Lower leg skin (tissue), 3 donors: ENCODE results near the gene ERP29.

Experiments
- CTCF ChIP-seq, 3 donors: fragments of 450-650 bp; IDR thresholded peaks; one replicate each; pipeline ENCODE4 v1.5.1; 2016; ENCODE audit warnings: antibody characterized with exemption in 3 of 3, mild to moderate bottlenecking in 3 of 3, moderate library complexity in 2 of 3
- POLR2A ChIP-seq, 2 donors: fragments of 450-650 bp; IDR thresholded peaks; one replicate each; pipeline ENCODE4 v1.6.1; 2016 to 2017; ENCODE audit warnings: antibody characterized with exemption in 2 of 2, mild to moderate bottlenecking in 1 of 2, moderate library complexity in 1 of 2

GRCh38 chr12:111991946-111992345, 21.3 kb upstream of the ERP29 start:
- no peak for TF ChIP-seq CTCF (IDR thresholded peaks at IDR 0.05)
- TF ChIP-seq POLR2A (IDR thresholded peaks at IDR 0.05), result no peak
